Right renal pelvis (tissue), 4 donors: ENCODE data around the gene KLHL11. TPM values are rescaled to one million over a fixed set of nuclear protein-coding genes. Genes with fewer than 3 reads are reported as not detected.
"Not testable (repeated sequence)": the region's sequence is repeated elsewhere in the genome, so short reads cannot be mapped to it uniquely, and the experiment has no call there.

ENCODE experiments used
- DNase-seq, 4 donors: peaks; one replicate each; pipeline ENCODE4 v3.0.0-alpha.2; 2013; ENCODE audit warnings: low read depth in 4 of 4, low spot score in 3 of 4, missing footprints in 1 of 4
- polyA plus RNA-seq, 4 donors: library from polyadenylated mRNA; unstranded; fragments of 120-200 nt; gene quantifications; one replicate each; pipeline ENCODE4 v1.2.1, GENCODE V29; 2013; ENCODE audit not compliant: insufficient read length in 4 of 4

KLHL11 gene
- polyA plus RNA-seq, 4 donors, result 7.2 to 9.5 (median 8.7) TPM

- not testable (repeated sequence) for DNase-seq
Observed at GRCh38 chr17:41840781-41841180, 24.4 kb downstream of the KLHL11 start.

GRCh38 chr17:41839448-41839847 is 25.8 kb downstream of the KLHL11 start:
- DNase-seq, result not testable (repeated sequence)

GRCh38 chr17:41837761-41838538 is 27.3 kb downstream of the KLHL11 start, which contains the start of gene KLHL10:
Gene KLHL10 (plus strand): TSS chr17:41837825. CDS start chr17:41837933, 108 bp downstream.
- DNase-seq, result no peak

- no peak for DNase-seq
Observed at GRCh38 chr17:41836550-41837196, 28.6 kb downstream of the KLHL11 start.

- DNase-seq, result peak in 2 of 4 donors; percentile 25 to 53
Observed at GRCh38 chr17:41835800-41836549, 29.2 kb downstream of the KLHL11 start, which contains the start of gene NT5C3B. Gene NT5C3B (minus strand): TSS chr17:41836232. CDS start chr17:41836193, 39 bp downstream.

- no peak for DNase-seq
Observed at GRCh38 chr17:41835214-41835799, 29.9 kb downstream of the KLHL11 start.

GRCh38 chr17:41829961-41830360 is 35.3 kb downstream of the KLHL11 start:
- DNase-seq, result not testable (repeated sequence)

GRCh38 chr17:41825175-41825845 is 39.9 kb downstream of the KLHL11 start:
- DNase-seq, result no peak

- no peak for DNase-seq
Observed at GRCh38 chr17:41824086-41824485, 41.1 kb downstream of the KLHL11 start.

GRCh38 chr17:41823580-41823979 is 41.6 kb downstream of the KLHL11 start:
- DNase-seq, result no peak

- DNase-seq, result no peak
Observed at GRCh38 chr17:41823141-41823524, 42.1 kb downstream of the KLHL11 start.

GRCh38 chr17:41822216-41823140 is 42.7 kb downstream of the KLHL11 start:
- DNase-seq, result no peak

- DNase-seq, result no peak
Observed at GRCh38 chr17:41821776-41822175, 43.4 kb downstream of the KLHL11 start.

GRCh38 chr17:41818024-41818423 is 47.2 kb downstream of the KLHL11 start:
- DNase-seq, result no peak

- no peak for DNase-seq
Observed at GRCh38 chr17:41816637-41817320, 48.4 kb downstream of the KLHL11 start.

- no peak for DNase-seq
Observed at GRCh38 chr17:41814195-41814594, 51.0 kb downstream of the KLHL11 start.

- DNase-seq, result no peak
Observed at GRCh38 chr17:41813699-41814124, 51.5 kb downstream of the KLHL11 start.

GRCh38 chr17:41813152-41813680 is 52.0 kb downstream of the KLHL11 start:
- DNase-seq, result no peak
